Fibroblast of pulmonary artery (primary cell): Measurements from ENCODE around the gene KCNQ1.

Source experiments
- DNase-seq: peaks from one replicate; pipeline ENCODE4 v3.0.0-alpha.2; 2010; ENCODE audit warnings: low read depth
- H3K4me3 ChIP-seq: replicated peaks from 2 replicates; pipeline ENCODE4 v1.5.1; 2011; ENCODE audit warnings: low read depth, mild to moderate bottlenecking, control low read depth, low read length, moderate library complexity
- CTCF ChIP-seq: IDR thresholded peaks from 2 replicates; pipeline ENCODE4 v1.5.1; 2011; ENCODE audit warnings: mild to moderate bottlenecking, control low read depth, low read length, inconsistent platforms; ENCODE audit errors: missing control alignments

KCNQ1 gene

GRCh38 chr11:2444821-2445745 is at the start of gene KCNQ1:
KCNQ1 (plus strand) TSS chr11:2445008; CDS start chr11:2445099, 91 bp downstream.
- no peak within 1 kb of the TSS for H3K4me3 ChIP-seq
- no peak for TF ChIP-seq CTCF
- DNase-seq, result no peak

GRCh38 chr11:2395211-2395730 is 49.5 kb upstream of the KCNQ1 start:
- TF ChIP-seq CTCF, result no peak

GRCh38 chr11:2395856-2396255 is 49.0 kb upstream of the KCNQ1 start:
- no peak for DNase-seq
- H3K4me3 ChIP-seq, result no peak overlapping the region
- no peak for TF ChIP-seq CTCF

More at GRCh38 chr11:2395211-2395730, 49.5 kb upstream of the KCNQ1 start:
- DNase-seq, result no peak
- H3K4me3 ChIP-seq, result no peak overlapping the region

- no peak for TF ChIP-seq CTCF
- H3K4me3 ChIP-seq, result no peak overlapping the region
- DNase-seq, result no peak
These were observed 48.3 kb upstream of the KCNQ1 start for GRCh38 chr11:2396471-2396870.

GRCh38 chr11:2397005-2397404 is 47.8 kb upstream of the KCNQ1 start:
- DNase-seq, result no peak
- no peak for TF ChIP-seq CTCF
- H3K4me3 ChIP-seq, result no peak overlapping the region

- no peak for TF ChIP-seq CTCF
- DNase-seq, result no peak
- peak overlapping the region; percentile 76 for H3K4me3 ChIP-seq
These were observed 46.0 kb upstream of the KCNQ1 start for GRCh38 chr11:2398664-2399355.
